Activated CD4-positive, alpha-beta T cell treated with anti-CD3 and anti-CD28 coated beads, Interleukin-2, amount 50 U/mL, for 1 hour (primary cell): ENCODE measurements around the gene ZNRF3.

Source experiments
- DNase-seq: peaks from one replicate; pipeline ENCODE4 v3.0.0-alpha.2; 2020

Gene ZNRF3

GRCh38 chr22:29096736-29097669 is 213.6 kb downstream of the ZNRF3 start:
- no peak for DNase-seq

- no peak for DNase-seq
Measured at GRCh38 chr22:29098296-29098695, 214.9 kb downstream of the ZNRF3 start.

GRCh38 chr22:29102300-29102699 is 218.9 kb downstream of the ZNRF3 start:
- no peak for DNase-seq

- no peak for DNase-seq
Measured at GRCh38 chr22:29103121-29103520, 219.7 kb downstream of the ZNRF3 start.

GRCh38 chr22:29105468-29105867 is 222.1 kb downstream of the ZNRF3 start:
- DNase-seq: no peak

GRCh38 chr22:29106839-29107238 is 223.5 kb downstream of the ZNRF3 start:
- DNase-seq: no peak
